ENCODE results near the gene COL21A1.

COL21A1 gene

GRCh38 chr6:56025795-56026194 is 221.6 kb downstream of the COL21A1 start:
- no peak overlapping the region; the same call in 1 of the 2 replicates for H3K27ac ChIP-seq (ENCODE audit: extremely low read depth, low read depth, low read length)
- TF ChIP-seq ZSCAN30 (tag by site-specific recombination; IDR thresholded peaks at IDR 0.05) (no peak), ZNF791 (tag by site-specific recombination; IDR thresholded peaks at IDR 0.05) (no peak), ZNF792 (tag by site-specific recombination; IDR thresholded peaks at IDR 0.05) (no peak), ZNF701 (tag by site-specific recombination; IDR thresholded peaks at IDR 0.05) (no peak), HOXA7 (CRISPR knock-in tag; IDR thresholded peaks at IDR 0.05; ENCODE audit: borderline replicate concordance) (no peak), ZNF391 (tag by site-specific recombination; IDR thresholded peaks at IDR 0.05; ENCODE audit: borderline replicate concordance, low read depth) (no peak), MEIS1 (CRISPR knock-in tag; IDR thresholded peaks at IDR 0.05; ENCODE audit: borderline replicate concordance) (no peak), KLF17 (tag by site-specific recombination; IDR thresholded peaks at IDR 0.05) (no peak), PRDM10 (tag by site-specific recombination; IDR thresholded peaks at IDR 0.05) (no peak), ZNF175 (tag by site-specific recombination; IDR thresholded peaks at IDR 0.05) (no peak), ZNF248 (tag by site-specific recombination; IDR thresholded peaks at IDR 0.05) (no peak)
- CTCF ChIA-PET: interaction anchor here (0.5 to 1.3 kb wide), 4 partner anchors 9 to 267 kb away, joined by 3 to 4 read pairs (median 3); no protein-coding TSS in a partner anchor
- H3K4me1 ChIP-seq (ENCODE audit: control insufficient read depth, insufficient read depth, low read length): peaks cover 19% of the 10 kb centered on the region
- H3K36me3 ChIP-seq (ENCODE audit: control insufficient read depth in 2 of 2, insufficient read depth in 1 of 2, low read length in 2 of 2): no peaks in the 10 kb centered on the region
- no peaks in the 10 kb centered on the region for H3K9me3 ChIP-seq (ENCODE audit: control insufficient read depth, insufficient read depth, low read depth, low read length)
- H3K4me3 ChIP-seq (ENCODE audit: low read depth, low read length): no peak overlapping the region
- POLR2A ChIA-PET: no interaction called here

GRCh38 chr6:56024931-56025330 is 222.4 kb downstream of the COL21A1 start:
- Histone ChIP-seq H3K4me3 (ENCODE audit: low read depth, low read length) (no peak overlapping the region), H3K9me3 (ENCODE audit: control insufficient read depth, insufficient read depth, low read depth, low read length) (no peaks in the 10 kb centered on the region), H3K36me3 (ENCODE audit: control insufficient read depth in 2 of 2, insufficient read depth in 1 of 2, low read length in 2 of 2) (no peaks in the 10 kb centered on the region), H3K27ac (ENCODE audit: extremely low read depth, low read depth, low read length) (no peak overlapping the region), H3K4me1 (ENCODE audit: control insufficient read depth, insufficient read depth, low read length) (peaks cover 19% of the 10 kb centered on the region)
- CTCF ChIA-PET: interaction anchor here (0.5 to 1.3 kb wide), 3 partner anchors 19 to 267 kb away, joined by 3 read pairs; no protein-coding TSS in a partner anchor
- POLR2A ChIA-PET: no interaction called here
- TF ChIP-seq ZNF488 (tag by site-specific recombination; IDR thresholded peaks at IDR 0.05): no peak
- TF ChIP-seq PRDM1 (tag by site-specific recombination; IDR thresholded peaks at IDR 0.05): no peak
- no peak for TF ChIP-seq IKZF3 (tag by site-specific recombination; IDR thresholded peaks at IDR 0.05)
- TF ChIP-seq ZNF791 (tag by site-specific recombination; IDR thresholded peaks at IDR 0.05): no peak
- TF ChIP-seq BCL6B (tag by site-specific recombination; IDR thresholded peaks at IDR 0.05): no peak
- no peak for TF ChIP-seq ZBTB26 (tag by site-specific recombination; optimal IDR thresholded peaks at IDR 0.05)
- TF ChIP-seq HOXD13 (CRISPR knock-in tag; IDR thresholded peaks at IDR 0.05; ENCODE audit: borderline replicate concordance): no peak
- no peak for TF ChIP-seq ZNF266 (tag by site-specific recombination; IDR thresholded peaks at IDR 0.05; ENCODE audit: low read depth)
- TF ChIP-seq ZNF169 (tag by site-specific recombination; IDR thresholded peaks at IDR 0.05): no peak
- no peak for TF ChIP-seq ZNF148 (tag by site-specific recombination; IDR thresholded peaks at IDR 0.05; ENCODE audit: borderline replicate concordance)
- TF ChIP-seq ZBTB10 (tag by site-specific recombination; IDR thresholded peaks at IDR 0.05): no peak

Measured in HEK293 (cell line).